GM12878 (cell line): Measurements from ENCODE around the gene ITPKB. TPM values are rescaled to one million over a fixed set of nuclear protein-coding genes. Genes with fewer than 3 reads are reported as not detected.

Experiments
- CBFB ChIP-seq: IDR thresholded peaks from 2 replicates; pipeline ENCODE4 v1.6.1; 2016; ENCODE audit warnings: antibody characterized with exemption, low read depth
- DPF2 ChIP-seq: fragments of 450-650 bp; IDR thresholded peaks from 2 replicates; pipeline ENCODE4 v1.6.1; 2017; ENCODE audit warnings: mild to moderate bottlenecking
- FOXM1 ChIP-seq: IDR thresholded peaks from 2 replicates; pipeline ENCODE4 v1.6.1; 2012; ENCODE audit warnings: low read depth, mild to moderate bottlenecking, inconsistent platforms, low read length, moderate library complexity
- LARP7 ChIP-seq: fragments of 450-650 bp; IDR thresholded peaks from 2 replicates; pipeline ENCODE4 v1.6.1; 2017; ENCODE audit warnings: mild to moderate bottlenecking
- NKRF ChIP-seq: fragments of 450-650 bp; conservative IDR thresholded peaks from 2 replicates; pipeline ENCODE4 v1.6.1; 2017; ENCODE audit warnings: mild to moderate bottlenecking, moderate library complexity
- PAX8 ChIP-seq: fragments of 450-650 bp; IDR thresholded peaks from 2 replicates; pipeline ENCODE4 v1.6.1; 2017; ENCODE audit warnings: mild to moderate bottlenecking, moderate library complexity
- SMAD1 ChIP-seq: fragments of 450-650 bp; IDR thresholded peaks from 2 replicates; pipeline ENCODE4 v1.6.1; 2018; ENCODE audit warnings: mild to moderate bottlenecking, low read depth; ENCODE audit not compliant: partially characterized antibody
- ZBTB40 ChIP-seq: fragments of 450-650 bp; IDR thresholded peaks from 2 replicates; pipeline ENCODE4 v1.6.1; 2016; ENCODE audit warnings: mild to moderate bottlenecking, moderate library complexity, borderline replicate concordance
- ZNF592 ChIP-seq: fragments of 450-650 bp; IDR thresholded peaks from 2 replicates; pipeline ENCODE4 v1.6.1; 2017; ENCODE audit warnings: mild to moderate bottlenecking, moderate library complexity
- ZZZ3 ChIP-seq: IDR thresholded peaks from 2 replicates; pipeline ENCODE4 v1.6.1; 2011; ENCODE audit warnings: low read depth; ENCODE audit not compliant: control insufficient read depth, insufficient read length
- polyA plus RNA-seq, 11 experiments: library from polyadenylated mRNA; depleted of rRNA in 4 of 11; unstranded in 6 of 11; stranded (reverse) in 5 of 11; fragments of >200 nt; fragmentation: Nextera tagmentation in 4 of 11; fragmentation: Illumina TruSeq in 1 of 11; extraction: Ambion mirVana in 4 of 11; extraction: Trizol in 1 of 11; gene quantifications; 1 replicate in 1 of 11; 2 replicates in 10 of 11; pipeline versions ENCODE4 v1.2.1 to v1.2.3, GENCODE V29; 2011 to 2016; ENCODE audit warnings: inconsistent platforms in 2 of 11, missing spikeins in 2 of 11, low read depth in 1 of 11
- total RNA-seq, 4 experiments: library from RNA; depleted of rRNA in 3 of 4; stranded (reverse); fragments of >200 nt in 3 of 4; fragmentation: Illumina TruSeq in 1 of 4; extraction: Trizol in 1 of 4; gene quantifications; 2 replicates each; pipeline versions ENCODE4 v1.2.1 to v1.2.3, GENCODE V29; 2013 to 2021

Gene ITPKB
- total and polyA plus RNA-seq, 10 of the 15 experiments (the other 5 are each of a cell fraction or from before 2014, with no cell fraction given), result 1.3 to 38.7 (median 12.9) TPM

- TF ChIP-seq ZNF592, result no peak
- no peak for TF ChIP-seq LARP7
- no peak for TF ChIP-seq ZZZ3
- no peak for TF ChIP-seq CBFB
- TF ChIP-seq DPF2, result no peak
- no peak for TF ChIP-seq PAX8
- no peak for TF ChIP-seq SMAD1
- no peak for TF ChIP-seq FOXM1
- TF ChIP-seq NKRF, result no peak
- TF ChIP-seq ZBTB40, result no peak
Measured at GRCh38 chr1:226638001-226638601, 101.0 kb downstream of the ITPKB start (continued).
